Transverse colon (tissue), 4 donors: ENCODE measurements around the gene IFT74.

Experiments
- EP300 ChIP-seq: sonication (generic); formaldehyde crosslinking; IDR thresholded peaks from one replicate; pipeline ENCODE4 v1.6.1; 2017; ENCODE audit warnings: antibody characterized with exemption, low read depth
- POLR2A ChIP-seq: fragments of 450-650 bp; IDR thresholded peaks from one replicate; pipeline ENCODE4 v1.6.1; 2016; ENCODE audit warnings: antibody characterized with exemption, mild to moderate bottlenecking, moderate library complexity
- POLR2AphosphoS5 ChIP-seq, 3 donors: sonication (generic); formaldehyde crosslinking; IDR thresholded peaks; one replicate each; pipeline ENCODE4 v1.6.1; 2016; ENCODE audit warnings: antibody characterized with exemption in 3 of 3
- TF ChIP-seq, protein P1 (sequence below), 5 experiments: fragments of 200-600 bp in 3 of 5; fragments of 450-650 bp in 2 of 5; sonication (generic) in 3 of 5; IDR thresholded peaks; 1 replicate in 2 of 5; 2 replicates in 3 of 5; pipeline ENCODE4 v1.5.1; 2016 to 2017; ENCODE audit warnings: antibody characterized with exemption in 5 of 5, inconsistent platforms in 3 of 5, mild to moderate bottlenecking in 2 of 5, moderate library complexity in 1 of 5

DNA sequence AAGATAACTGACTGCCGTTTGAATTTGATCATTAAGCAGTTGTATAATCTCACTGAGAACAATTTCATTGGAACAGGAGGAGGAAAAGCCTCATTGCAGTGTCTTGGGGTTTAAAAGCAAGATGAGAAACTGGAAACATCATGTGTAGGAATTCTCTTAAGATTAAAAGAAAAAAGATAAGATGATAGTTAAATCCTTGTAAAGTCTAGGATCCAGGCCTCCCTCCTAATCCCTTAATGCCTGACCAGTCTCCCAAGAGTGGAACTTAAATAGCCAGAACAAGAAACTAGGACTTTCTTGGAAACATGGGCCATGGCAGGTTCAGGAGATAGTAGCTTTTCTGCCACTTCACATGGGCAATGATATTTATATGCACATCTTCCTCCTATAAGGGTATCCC is 86.3 kb downstream of the IFT74 start:
- TF ChIP-seq, protein P1, sequence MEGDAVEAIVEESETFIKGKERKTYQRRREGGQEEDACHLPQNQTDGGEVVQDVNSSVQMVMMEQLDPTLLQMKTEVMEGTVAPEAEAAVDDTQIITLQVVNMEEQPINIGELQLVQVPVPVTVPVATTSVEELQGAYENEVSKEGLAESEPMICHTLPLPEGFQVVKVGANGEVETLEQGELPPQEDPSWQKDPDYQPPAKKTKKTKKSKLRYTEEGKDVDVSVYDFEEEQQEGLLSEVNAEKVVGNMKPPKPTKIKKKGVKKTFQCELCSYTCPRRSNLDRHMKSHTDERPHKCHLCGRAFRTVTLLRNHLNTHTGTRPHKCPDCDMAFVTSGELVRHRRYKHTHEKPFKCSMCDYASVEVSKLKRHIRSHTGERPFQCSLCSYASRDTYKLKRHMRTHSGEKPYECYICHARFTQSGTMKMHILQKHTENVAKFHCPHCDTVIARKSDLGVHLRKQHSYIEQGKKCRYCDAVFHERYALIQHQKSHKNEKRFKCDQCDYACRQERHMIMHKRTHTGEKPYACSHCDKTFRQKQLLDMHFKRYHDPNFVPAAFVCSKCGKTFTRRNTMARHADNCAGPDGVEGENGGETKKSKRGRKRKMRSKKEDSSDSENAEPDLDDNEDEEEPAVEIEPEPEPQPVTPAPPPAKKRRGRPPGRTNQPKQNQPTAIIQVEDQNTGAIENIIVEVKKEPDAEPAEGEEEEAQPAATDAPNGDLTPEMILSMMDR (IDR thresholded peaks at IDR 0.05), result no peak
- no peak for TF ChIP-seq POLR2A
- no peak for TF ChIP-seq EP300
- TF ChIP-seq POLR2AphosphoS5 (IDR thresholded peaks at IDR 0.05), result no peak
